Fibroblast of skin of left quadriceps (primary cell): Measurements from ENCODE around the gene FXR1.

ENCODE experiments used
- DNase-seq, 2 experiments: peaks; one replicate each; pipeline ENCODE4 v3.0.0-alpha.2; 2013; ENCODE audit warnings: low read depth in 2 of 2

The FXR1 gene

GRCh38 chr3:181007262-181007661, 94.8 kb downstream of the FXR1 start:
- no peak for DNase-seq

- no peak for DNase-seq
Observed at GRCh38 chr3:181008796-181009195, 96.3 kb downstream of the FXR1 start.

- DNase-seq: no peak
Observed at GRCh38 chr3:181009225-181009624, 96.8 kb downstream of the FXR1 start.

- DNase-seq: no peak
Observed at GRCh38 chr3:181017690-181018089, 105.2 kb downstream of the FXR1 start.

GRCh38 chr3:181025204-181025603, 112.7 kb downstream of the FXR1 start:
- no peak for DNase-seq

- no peak for DNase-seq
Observed at GRCh38 chr3:181030948-181031347, 118.5 kb downstream of the FXR1 start.
